ENCODE data around the gene MAP7D2.

GRCh38 chrX:20143111-20143510, 26.4 kb upstream of the MAP7D2 start:
- TF ChIP-seq CTCF (IDR thresholded peaks at IDR 0.05) = no peak
- TF ChIP-seq POLR2A (IDR thresholded peaks at IDR 0.05) = no peak
- no peak for TF ChIP-seq EP300 (IDR thresholded peaks at IDR 0.05)

Measured in ovary (tissue), 3 donors.